Loucy (cell line): Measurements from ENCODE around the gene SASH1.

Source experiments
- EZH2phosphoT487 ChIP-seq: fragments of 200-600 bp; IDR thresholded peaks from 2 replicates; pipeline ENCODE4 v1.6.1; 2018; ENCODE audit warnings: antibody characterized with exemption, mild to moderate bottlenecking, moderate library complexity, borderline replicate concordance
- TF ChIP-seq, protein P1 (sequence below): fragments of 200-600 bp; sonication (generic); conservative IDR thresholded peaks from 2 replicates; pipeline ENCODE4 v1.5.1; 2014; ENCODE audit warnings: mild to moderate bottlenecking, antibody characterized with exemption, low read length

DNA sequence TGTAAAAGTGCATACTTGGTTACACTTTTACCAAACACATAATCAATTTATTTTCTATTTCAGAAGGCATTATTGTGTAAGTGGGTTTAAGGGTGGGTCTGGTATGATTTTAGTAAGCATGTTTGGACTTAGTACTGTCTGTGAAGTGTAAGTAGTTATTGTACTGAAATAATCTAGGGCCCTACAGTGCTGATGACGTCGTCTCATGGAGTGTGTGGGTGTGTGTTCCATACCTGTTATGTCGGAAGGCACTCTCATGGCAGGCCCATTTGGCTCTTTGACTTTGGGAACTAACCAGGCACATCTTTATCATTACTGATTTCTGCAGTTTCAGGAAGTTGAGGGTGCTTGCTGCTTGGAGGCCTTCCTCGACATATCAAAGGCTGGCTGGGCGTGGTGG is 155.1 kb downstream of the SASH1 start:
- TF ChIP-seq, protein P1, sequence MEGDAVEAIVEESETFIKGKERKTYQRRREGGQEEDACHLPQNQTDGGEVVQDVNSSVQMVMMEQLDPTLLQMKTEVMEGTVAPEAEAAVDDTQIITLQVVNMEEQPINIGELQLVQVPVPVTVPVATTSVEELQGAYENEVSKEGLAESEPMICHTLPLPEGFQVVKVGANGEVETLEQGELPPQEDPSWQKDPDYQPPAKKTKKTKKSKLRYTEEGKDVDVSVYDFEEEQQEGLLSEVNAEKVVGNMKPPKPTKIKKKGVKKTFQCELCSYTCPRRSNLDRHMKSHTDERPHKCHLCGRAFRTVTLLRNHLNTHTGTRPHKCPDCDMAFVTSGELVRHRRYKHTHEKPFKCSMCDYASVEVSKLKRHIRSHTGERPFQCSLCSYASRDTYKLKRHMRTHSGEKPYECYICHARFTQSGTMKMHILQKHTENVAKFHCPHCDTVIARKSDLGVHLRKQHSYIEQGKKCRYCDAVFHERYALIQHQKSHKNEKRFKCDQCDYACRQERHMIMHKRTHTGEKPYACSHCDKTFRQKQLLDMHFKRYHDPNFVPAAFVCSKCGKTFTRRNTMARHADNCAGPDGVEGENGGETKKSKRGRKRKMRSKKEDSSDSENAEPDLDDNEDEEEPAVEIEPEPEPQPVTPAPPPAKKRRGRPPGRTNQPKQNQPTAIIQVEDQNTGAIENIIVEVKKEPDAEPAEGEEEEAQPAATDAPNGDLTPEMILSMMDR, result no peak
- TF ChIP-seq EZH2phosphoT487, result no peak
